K562 (cell line): ENCODE measurements around the gene NOSIP. TPM values are rescaled to one million over a fixed set of nuclear protein-coding genes. Genes with fewer than 3 reads are reported as not detected.

Experiments used
- ARID1B ChIP-seq: fragments of 450-650 bp; IDR thresholded peaks from 2 replicates; pipeline ENCODE4 v1.6.1; 2016; ENCODE audit warnings: antibody characterized with exemption, mild to moderate bottlenecking, inconsistent platforms
- CREB1 ChIP-seq, 2 experiments: sonication (generic) in 1 of 2; formaldehyde crosslinking in 1 of 2; IDR thresholded peaks; 2 replicates each; pipeline versions ENCODE4 v1.6.1 to v1.8.0; 2012 to 2022; ENCODE audit warnings: inconsistent platforms in 1 of 2, mild to moderate bottlenecking in 1 of 2, missing genetic modification reagents in 1 of 2, moderate library complexity in 1 of 2
- NFRKB ChIP-seq: fragments of 450-650 bp; IDR thresholded peaks from 2 replicates; pipeline ENCODE4 v1.6.1; 2016; ENCODE audit warnings: low read depth
- NR1H2 ChIP-seq: sonication (generic); formaldehyde crosslinking; IDR thresholded peaks from 2 replicates; pipeline ENCODE4 v1.4.0; 2020; ENCODE audit warnings: mild to moderate bottlenecking, missing genetic modification reagents
- SMARCA5 ChIP-seq: fragments of 450-650 bp; IDR thresholded peaks from 2 replicates; pipeline ENCODE4 v1.6.1; 2016
- TEAD1 ChIP-seq, 2 experiments: fragments of 450-650 bp in 1 of 2; sonication (generic) in 1 of 2; formaldehyde crosslinking; IDR thresholded peaks; 2 replicates each; pipeline versions ENCODE4 v1.4.0 to v1.8.0; 2020 to 2022; ENCODE audit warnings: mild to moderate bottlenecking in 2 of 2, missing genetic modification reagents in 1 of 2
- ZSCAN29 ChIP-seq: fragments of 450-650 bp; IDR thresholded peaks from 2 replicates; pipeline ENCODE4 v1.6.1; 2017
- polyA plus RNA-seq, 8 experiments: library from polyadenylated mRNA; depleted of rRNA in 4 of 8; stranded (reverse) in 5 of 8; unstranded in 3 of 8; fragments of >200 nt; fragmentation: Nextera tagmentation in 2 of 8; fragmentation: Illumina TruSeq in 1 of 8; extraction: Ambion mirVana in 2 of 8; extraction: Trizol in 1 of 8; gene quantifications; 2 replicates each; pipeline versions ENCODE4 v1.2.1 to v1.2.3, GENCODE V29; 2011 to 2014; ENCODE audit warnings: inconsistent platforms in 1 of 8, missing spikeins in 1 of 8
- total RNA-seq, 7 experiments: library from RNA; depleted of rRNA in 6 of 7; stranded (reverse); fragments of >200 nt in 6 of 7; fragmentation: Illumina TruSeq in 2 of 7; extraction: Trizol in 2 of 7; gene quantifications; 2 replicates each; pipeline versions ENCODE4 v1.2.1 to v1.2.3, GENCODE V29; 2011 to 2021; ENCODE audit warnings: low replicate concordance in 1 of 7
- TF ChIP-seq, protein P1 (sequence below), 2 experiments: fragments of 450-650 bp; IDR thresholded peaks; 2 replicates each; pipeline ENCODE4 v1.6.1; 2018; ENCODE audit warnings: mild to moderate bottlenecking in 2 of 2, low read depth in 1 of 2; ENCODE audit not compliant: partially characterized antibody in 2 of 2
- TF ChIP-seq, protein P2 (sequence below): fragments of 450-650 bp; IDR thresholded peaks from 2 replicates; pipeline ENCODE4 v1.6.1; 2014; ENCODE audit warnings: low read depth, mild to moderate bottlenecking, moderate library complexity, borderline replicate concordance
- TF ChIP-seq, protein P3 (sequence below): conservative IDR thresholded peaks from 2 replicates; pipeline ENCODE4 v1.6.1; 2011; ENCODE audit warnings: low read depth, mild to moderate bottlenecking, low read length; ENCODE audit not compliant: control insufficient read depth
- TF ChIP-seq, protein P4 (sequence below): fragments of 250-450 bp; sonication (Bioruptor Pico); IDR thresholded peaks from 2 replicates; pipeline ENCODE4 v1.5.0; 2021
- TF ChIP-seq, protein P5 (sequence below), 2 experiments: IDR thresholded peaks in 1 of 2; conservative IDR thresholded peaks in 1 of 2; 2 replicates each; pipeline ENCODE4 v1.6.1; 2016; ENCODE audit warnings: low read depth in 2 of 2, mild to moderate bottlenecking in 1 of 2, missing compliant biosample characterization in 1 of 2, missing genetic modification characterization in 1 of 2, moderate library complexity in 1 of 2

The NOSIP gene
- total and polyA plus RNA-seq, 9 of the 15 experiments (the other 6 are each of a cell fraction or from before 2014, with no cell fraction given), result 14.4 to 153 (median 79.9) TPM

DNA sequence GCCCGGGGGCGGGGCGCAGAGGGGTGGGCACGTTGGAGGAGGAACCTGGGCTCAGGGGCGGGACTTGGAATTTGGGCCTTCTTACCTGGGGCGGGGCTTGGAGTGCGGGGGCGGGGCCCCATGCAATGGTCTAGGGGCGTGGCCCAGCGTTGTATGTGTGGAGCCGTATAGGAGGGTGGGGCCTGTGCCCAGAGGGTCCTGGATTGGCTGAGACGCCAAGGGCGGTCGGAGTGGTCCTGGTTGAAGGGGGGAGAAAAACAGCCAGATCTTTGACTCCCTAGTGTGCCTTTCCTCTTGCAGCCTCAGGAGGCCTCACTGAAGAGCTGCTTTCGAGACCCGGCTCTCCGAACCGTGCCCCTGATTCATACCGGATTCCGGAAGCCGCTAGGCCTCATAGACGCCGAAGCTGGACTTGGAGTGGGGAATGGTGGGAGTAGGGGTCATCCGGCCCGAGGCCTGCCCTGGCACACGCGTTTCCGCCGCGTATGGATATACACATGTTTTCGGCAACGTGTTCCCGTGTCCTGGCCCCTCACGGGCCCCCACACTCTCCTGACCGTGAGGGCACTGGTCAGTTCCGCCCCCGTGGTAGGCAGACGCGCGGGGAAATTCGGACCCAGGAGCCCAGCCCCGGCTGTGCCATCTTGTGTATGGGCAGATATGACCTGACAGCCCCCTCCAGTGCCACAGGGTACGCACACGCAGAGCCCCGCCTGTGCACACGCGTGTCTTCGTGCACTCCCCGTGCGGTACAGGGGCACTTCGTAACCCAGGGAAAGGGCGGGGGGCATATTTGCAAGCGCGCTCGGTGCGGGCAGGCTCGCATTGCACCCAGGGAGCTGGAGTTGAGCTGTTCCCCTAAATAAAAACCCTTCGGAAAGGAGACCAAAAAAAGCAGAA lies 10.0 kb upstream of the NOSIP start (continued):
- peak; percentile 74; the same call in 1 of the 2 replicates for TF ChIP-seq NFRKB
- TF ChIP-seq SMARCA5, result peak; percentile 69; the same call in 1 of the 2 replicates
- TF ChIP-seq, protein P1, sequence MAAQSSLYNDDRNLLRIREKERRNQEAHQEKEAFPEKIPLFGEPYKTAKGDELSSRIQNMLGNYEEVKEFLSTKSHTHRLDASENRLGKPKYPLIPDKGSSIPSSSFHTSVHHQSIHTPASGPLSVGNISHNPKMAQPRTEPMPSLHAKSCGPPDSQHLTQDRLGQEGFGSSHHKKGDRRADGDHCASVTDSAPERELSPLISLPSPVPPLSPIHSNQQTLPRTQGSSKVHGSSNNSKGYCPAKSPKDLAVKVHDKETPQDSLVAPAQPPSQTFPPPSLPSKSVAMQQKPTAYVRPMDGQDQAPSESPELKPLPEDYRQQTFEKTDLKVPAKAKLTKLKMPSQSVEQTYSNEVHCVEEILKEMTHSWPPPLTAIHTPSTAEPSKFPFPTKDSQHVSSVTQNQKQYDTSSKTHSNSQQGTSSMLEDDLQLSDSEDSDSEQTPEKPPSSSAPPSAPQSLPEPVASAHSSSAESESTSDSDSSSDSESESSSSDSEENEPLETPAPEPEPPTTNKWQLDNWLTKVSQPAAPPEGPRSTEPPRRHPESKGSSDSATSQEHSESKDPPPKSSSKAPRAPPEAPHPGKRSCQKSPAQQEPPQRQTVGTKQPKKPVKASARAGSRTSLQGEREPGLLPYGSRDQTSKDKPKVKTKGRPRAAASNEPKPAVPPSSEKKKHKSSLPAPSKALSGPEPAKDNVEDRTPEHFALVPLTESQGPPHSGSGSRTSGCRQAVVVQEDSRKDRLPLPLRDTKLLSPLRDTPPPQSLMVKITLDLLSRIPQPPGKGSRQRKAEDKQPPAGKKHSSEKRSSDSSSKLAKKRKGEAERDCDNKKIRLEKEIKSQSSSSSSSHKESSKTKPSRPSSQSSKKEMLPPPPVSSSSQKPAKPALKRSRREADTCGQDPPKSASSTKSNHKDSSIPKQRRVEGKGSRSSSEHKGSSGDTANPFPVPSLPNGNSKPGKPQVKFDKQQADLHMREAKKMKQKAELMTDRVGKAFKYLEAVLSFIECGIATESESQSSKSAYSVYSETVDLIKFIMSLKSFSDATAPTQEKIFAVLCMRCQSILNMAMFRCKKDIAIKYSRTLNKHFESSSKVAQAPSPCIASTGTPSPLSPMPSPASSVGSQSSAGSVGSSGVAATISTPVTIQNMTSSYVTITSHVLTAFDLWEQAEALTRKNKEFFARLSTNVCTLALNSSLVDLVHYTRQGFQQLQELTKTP (IDR thresholded peaks at IDR 0.05; ENCODE audit: low read depth in 1 of 2, partially characterized antibody in 2 of 2), result peak; percentile 30 to 54
- TF ChIP-seq, protein P2, sequence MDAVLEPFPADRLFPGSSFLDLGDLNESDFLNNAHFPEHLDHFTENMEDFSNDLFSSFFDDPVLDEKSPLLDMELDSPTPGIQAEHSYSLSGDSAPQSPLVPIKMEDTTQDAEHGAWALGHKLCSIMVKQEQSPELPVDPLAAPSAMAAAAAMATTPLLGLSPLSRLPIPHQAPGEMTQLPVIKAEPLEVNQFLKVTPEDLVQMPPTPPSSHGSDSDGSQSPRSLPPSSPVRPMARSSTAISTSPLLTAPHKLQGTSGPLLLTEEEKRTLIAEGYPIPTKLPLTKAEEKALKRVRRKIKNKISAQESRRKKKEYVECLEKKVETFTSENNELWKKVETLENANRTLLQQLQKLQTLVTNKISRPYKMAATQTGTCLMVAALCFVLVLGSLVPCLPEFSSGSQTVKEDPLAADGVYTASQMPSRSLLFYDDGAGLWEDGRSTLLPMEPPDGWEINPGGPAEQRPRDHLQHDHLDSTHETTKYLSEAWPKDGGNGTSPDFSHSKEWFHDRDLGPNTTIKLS, result peak; percentile 54; the same call in 1 of the 2 replicates
- no peak for TF ChIP-seq TEAD1 (CRISPR knock-in tag; IDR thresholded peaks at IDR 0.05)
- TF ChIP-seq ZSCAN29, result peak; percentile 94
- TF ChIP-seq, protein P3, sequence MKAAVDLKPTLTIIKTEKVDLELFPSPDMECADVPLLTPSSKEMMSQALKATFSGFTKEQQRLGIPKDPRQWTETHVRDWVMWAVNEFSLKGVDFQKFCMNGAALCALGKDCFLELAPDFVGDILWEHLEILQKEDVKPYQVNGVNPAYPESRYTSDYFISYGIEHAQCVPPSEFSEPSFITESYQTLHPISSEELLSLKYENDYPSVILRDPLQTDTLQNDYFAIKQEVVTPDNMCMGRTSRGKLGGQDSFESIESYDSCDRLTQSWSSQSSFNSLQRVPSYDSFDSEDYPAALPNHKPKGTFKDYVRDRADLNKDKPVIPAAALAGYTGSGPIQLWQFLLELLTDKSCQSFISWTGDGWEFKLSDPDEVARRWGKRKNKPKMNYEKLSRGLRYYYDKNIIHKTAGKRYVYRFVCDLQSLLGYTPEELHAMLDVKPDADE, result 0 out of 2 replicates have a peak, but pooled peaks have one; percentile 52
- TF ChIP-seq ARID1B, result 0 out of 2 replicates have a peak, but pooled peaks have one; percentile 30
- 0 out of 2 replicates have a peak, but pooled peaks have one; percentile 83 for TF ChIP-seq NR1H2
- TF ChIP-seq, protein P4, sequence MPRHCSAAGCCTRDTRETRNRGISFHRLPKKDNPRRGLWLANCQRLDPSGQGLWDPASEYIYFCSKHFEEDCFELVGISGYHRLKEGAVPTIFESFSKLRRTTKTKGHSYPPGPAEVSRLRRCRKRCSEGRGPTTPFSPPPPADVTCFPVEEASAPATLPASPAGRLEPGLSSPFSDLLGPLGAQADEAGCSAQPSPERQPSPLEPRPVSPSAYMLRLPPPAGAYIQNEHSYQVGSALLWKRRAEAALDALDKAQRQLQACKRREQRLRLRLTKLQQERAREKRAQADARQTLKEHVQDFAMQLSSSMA (CRISPR knock-in tag), result 0 out of 2 replicates have a peak, but pooled peaks have one; percentile 12
- TF ChIP-seq, protein P5, sequence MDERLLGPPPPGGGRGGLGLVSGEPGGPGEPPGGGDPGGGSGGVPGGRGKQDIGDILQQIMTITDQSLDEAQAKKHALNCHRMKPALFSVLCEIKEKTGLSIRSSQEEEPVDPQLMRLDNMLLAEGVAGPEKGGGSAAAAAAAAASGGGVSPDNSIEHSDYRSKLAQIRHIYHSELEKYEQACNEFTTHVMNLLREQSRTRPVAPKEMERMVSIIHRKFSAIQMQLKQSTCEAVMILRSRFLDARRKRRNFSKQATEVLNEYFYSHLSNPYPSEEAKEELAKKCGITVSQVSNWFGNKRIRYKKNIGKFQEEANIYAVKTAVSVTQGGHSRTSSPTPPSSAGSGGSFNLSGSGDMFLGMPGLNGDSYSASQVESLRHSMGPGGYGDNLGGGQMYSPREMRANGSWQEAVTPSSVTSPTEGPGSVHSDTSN (CRISPR knock-in tag; IDR thresholded peaks at IDR 0.05; ENCODE audit: low read depth), result no peak
- TF ChIP-seq, protein P5 (tag; conservative IDR thresholded peaks at IDR 0.05; ENCODE audit: low read depth), result no peak
- no peak for TF ChIP-seq CREB1 (IDR thresholded peaks at IDR 0.05)
- peak; percentile 9; the same call in 1 of the 2 replicates for TF ChIP-seq CREB1 (CRISPR knock-in tag; IDR thresholded peaks at IDR 0.05)
